Hepatocyte (in vitro differentiated cells): Measurements from ENCODE around the gene PTX4. TPM values are rescaled to one million over a fixed set of nuclear protein-coding genes. Genes with fewer than 3 reads are reported as not detected.

ENCODE experiments used
- DNase-seq: peaks from one replicate; pipeline ENCODE4 v3.0.0-alpha.2; 2016; ENCODE audit warnings: low spot score
- H2AFZ ChIP-seq: fragments of 200-600 bp; sonication (generic); 2 replicates; pipeline ENCODE4 v1.6.0; 2016; ENCODE audit warnings: antibody characterized with exemption, mild to moderate bottlenecking
- H3K27ac ChIP-seq: fragments of 200-600 bp; sonication (generic); 2 replicates; pipeline ENCODE4 v1.5.1; 2016; ENCODE audit warnings: mild to moderate bottlenecking
- H3K27me3 ChIP-seq: fragments of 200-600 bp; sonication (generic); 2 replicates; pipeline ENCODE4 v1.6.1; 2016
- H3K36me3 ChIP-seq: fragments of 200-600 bp; sonication (generic); replicated peaks from 2 replicates; pipeline ENCODE4 v1.5.1; 2016; ENCODE audit warnings: low read depth; ENCODE audit not compliant: insufficient read depth
- H3K4me1 ChIP-seq: fragments of 200-600 bp; sonication (generic); 2 replicates; pipeline ENCODE4 v1.5.1; 2016; ENCODE audit warnings: mild to moderate bottlenecking, moderate library complexity; ENCODE audit not compliant: insufficient read depth
- H3K4me2 ChIP-seq: fragments of 200-600 bp; sonication (generic); 2 replicates; pipeline ENCODE4 v1.6.0; 2016
- H3K4me3 ChIP-seq: fragments of 200-600 bp; sonication (generic); 2 replicates; pipeline ENCODE4 v1.5.1; 2016; ENCODE audit warnings: mild to moderate bottlenecking
- H3K79me2 ChIP-seq: fragments of 200-600 bp; sonication (generic); 2 replicates; pipeline ENCODE4 v1.6.0; 2017; ENCODE audit warnings: mild to moderate bottlenecking
- H3K9me2 ChIP-seq: fragments of 200-600 bp; sonication (generic); replicated peaks from 2 replicates; pipeline ENCODE4 v1.6.0; 2017; ENCODE audit warnings: mild to moderate bottlenecking; ENCODE audit not compliant: insufficient read depth
- H3K9me3 ChIP-seq: fragments of 200-600 bp; sonication (generic); 2 replicates; pipeline ENCODE4 v1.5.1; 2016; ENCODE audit warnings: low read depth, mild to moderate bottlenecking
- H4K20me1 ChIP-seq: fragments of 200-600 bp; sonication (generic); 2 replicates; pipeline ENCODE4 v1.6.0; 2016; ENCODE audit warnings: mild to moderate bottlenecking; ENCODE audit not compliant: insufficient read depth, poor library complexity, severe bottlenecking
- CTCF ChIP-seq: fragments of 200-600 bp; sonication (generic); IDR thresholded peaks from 2 replicates; pipeline ENCODE4 v1.5.1; 2016; ENCODE audit warnings: antibody characterized with exemption, mild to moderate bottlenecking; ENCODE audit not compliant: poor library complexity
- EZH2 ChIP-seq: fragments of 200-600 bp; sonication (generic); IDR thresholded peaks from 2 replicates; pipeline ENCODE4 v1.6.1; 2016; ENCODE audit warnings: antibody characterized with exemption, mild to moderate bottlenecking, borderline replicate concordance
- EZH2phosphoT487 ChIP-seq: fragments of 200-600 bp; sonication (generic); IDR thresholded peaks from one replicate; pipeline ENCODE4 v1.6.1; 2018; ENCODE audit warnings: antibody characterized with exemption, mild to moderate bottlenecking, low read depth, moderate library complexity; ENCODE audit not compliant: unreplicated experiment, severe bottlenecking
- WGBS: methylation state at CpG from one replicate; pipeline ENCODE4 v1.1.6; 2016; ENCODE audit warnings: low lambda C conversion rate; ENCODE audit errors: missing lambda C conversion rate; 5-methylcytosine and 5-hydroxymethylcytosine counted together
- polyA plus RNA-seq: library from polyadenylated mRNA; unstranded; fragments of >200 nt; fragmentation: Nextera tagmentation; extraction: Ambion mirVana; gene quantifications from 2 replicates; pipeline ENCODE4 v1.2.1, GENCODE V29; 2016
- total RNA-seq: library from RNA; depleted of rRNA; stranded (reverse); fragments of >200 nt; gene quantifications from 2 replicates; pipeline ENCODE4 v1.2.3, GENCODE V29; 2014

The PTX4 gene
- total and polyA plus RNA-seq, 2 experiments from 2014 or later, result not detected

GRCh38 chr16:1435921-1436697 is 52.6 kb downstream of the PTX4 start:
- Histone ChIP-seq H3K27me3 (no peaks in the 10 kb centered on the region), H3K36me3 (no peaks in the 10 kb centered on the region), H3K4me2 (no peak overlapping the region), H3K4me1 (peaks cover 3% of the 10 kb centered on the region), H3K9me2 (no peaks in the 10 kb centered on the region), H2AFZ (no peak overlapping the region), H4K20me1 (no peaks in the 10 kb centered on the region), H3K27ac (no peak overlapping the region), H3K4me3 (no peak overlapping the region), H3K9me3 (no peaks in the 10 kb centered on the region), H3K79me2 (no peaks in the 10 kb centered on the region)
- TF ChIP-seq EZH2, result no peak
- no peak for TF ChIP-seq EZH2phosphoT487
- no peak for TF ChIP-seq CTCF
- DNase-seq, result no peak
- WGBS, result 81% methylated on average over 30 of the region's 32 CpGs

Other genes starting within 250 kb of the PTX4 start
- not detected in 2 replicates for gene TPSAB1, start 248.2 kb downstream of the PTX4 start, total RNA-seq
- gene TPSAB1, start 248.2 kb downstream of the PTX4 start, polyA plus RNA-seq, result not detected in 2 replicates
- not detected in 2 replicates for gene TPSD1, start 232.9 kb downstream of the PTX4 start, total RNA-seq
- gene TPSD1, start 232.9 kb downstream of the PTX4 start, polyA plus RNA-seq, result not detected in 2 replicates
- 76.0 and 78.8 TPM in 2 replicates for gene UBE2I, start 179.3 kb downstream of the PTX4 start, total RNA-seq
- gene UBE2I, start 179.3 kb downstream of the PTX4 start, polyA plus RNA-seq, result 150 and 183 TPM in 2 replicates
- 1.8 and 3.0 TPM in 2 replicates for gene BAIAP3, start 155.3 kb downstream of the PTX4 start, total RNA-seq
- gene BAIAP3, start 155.3 kb downstream of the PTX4 start, polyA plus RNA-seq, result 2.4 and 5.5 TPM in 2 replicates
- gene TSR3, start 137.1 kb downstream of the PTX4 start, total RNA-seq, result 65.5 and 73.0 TPM in 2 replicates
- 137 and 138 TPM in 2 replicates for gene TSR3, start 137.1 kb downstream of the PTX4 start, polyA plus RNA-seq
- gene GNPTG, start 137.0 kb downstream of the PTX4 start, total RNA-seq, result 70.1 and 76.6 TPM in 2 replicates
- 133 and 161 TPM in 2 replicates for gene GNPTG, start 137.0 kb downstream of the PTX4 start, polyA plus RNA-seq
- gene UNKL, start 74.2 kb downstream of the PTX4 start, total RNA-seq, result 5.5 and 10.3 TPM in 2 replicates
- gene UNKL, start 74.2 kb downstream of the PTX4 start, polyA plus RNA-seq, result 8.5 and 9.6 TPM in 2 replicates
- 16.0 and 17.3 TPM in 2 replicates for gene UQCC4, start 68.2 kb downstream of the PTX4 start, total RNA-seq
- 24.0 and 36.6 TPM in 2 replicates for gene UQCC4, start 68.2 kb downstream of the PTX4 start, polyA plus RNA-seq
- 2.0 and 2.5 TPM in 2 replicates for gene PERCC1, start 57.9 kb downstream of the PTX4 start, total RNA-seq
- not detected in 2 replicates for gene PERCC1, start 57.9 kb downstream of the PTX4 start, polyA plus RNA-seq
- gene CCDC154, start 44.4 kb downstream of the PTX4 start, total RNA-seq, result 0.33 and 0.64 TPM in 2 replicates
- gene CCDC154, start 44.4 kb downstream of the PTX4 start, polyA plus RNA-seq, result 1.6 and 4.6 TPM in 2 replicates
- gene CLCN7, start 13.9 kb downstream of the PTX4 start, total RNA-seq, result 47.4 and 56.3 TPM in 2 replicates
- 107 and 127 TPM in 2 replicates for gene CLCN7, start 13.9 kb downstream of the PTX4 start, polyA plus RNA-seq
- 12.0 and 22.8 TPM in 2 replicates for gene TELO2, start 4.4 kb upstream of the PTX4 start, total RNA-seq
- 50.9 and 60.3 TPM in 2 replicates for gene TELO2, start 4.4 kb upstream of the PTX4 start, polyA plus RNA-seq
- 4.7 and 5.4 TPM in 2 replicates for gene TMEM204, start 44.7 kb upstream of the PTX4 start, total RNA-seq
- gene TMEM204, start 44.7 kb upstream of the PTX4 start, polyA plus RNA-seq, result 2.7 and 4.3 TPM in 2 replicates
- 18.8 and 21.5 TPM in 2 replicates for gene IFT140, start 123.1 kb upstream of the PTX4 start, total RNA-seq
- gene IFT140, start 123.1 kb upstream of the PTX4 start, polyA plus RNA-seq, result 18.5 and 22.9 TPM in 2 replicates
- 7.0 and 8.2 TPM in 2 replicates for gene CRAMP1, start 123.4 kb upstream of the PTX4 start, total RNA-seq
- gene CRAMP1, start 123.4 kb upstream of the PTX4 start, polyA plus RNA-seq, result 6.7 and 9.9 TPM in 2 replicates
- 52.0 and 56.1 TPM in 2 replicates for gene JPT2, start 189.3 kb upstream of the PTX4 start, total RNA-seq
- 7.8 and 9.2 TPM in 2 replicates for gene JPT2, start 189.3 kb upstream of the PTX4 start, polyA plus RNA-seq
- gene MAPK8IP3, start 217.3 kb upstream of the PTX4 start, total RNA-seq, result 25.4 and 42.3 TPM in 2 replicates
- gene MAPK8IP3, start 217.3 kb upstream of the PTX4 start, polyA plus RNA-seq, result 44.9 and 71.9 TPM in 2 replicates